Measurements from ENCODE around the gene MALSU1. TPM values are rescaled to one million over a fixed set of nuclear protein-coding genes. Genes with fewer than 3 reads are reported as not detected.
"Not testable (repeated sequence)": the region's sequence is repeated elsewhere in the genome, so short reads cannot be mapped to it uniquely, and the experiment has no call there.

Gene MALSU1
- total and polyA plus RNA-seq, 12 donors = 31.7 to 120 (median 76.2) TPM

GRCh38 chr7:23298141-23298881 lies 828 bp upstream of the MALSU1 start:
- H3K27ac ChIP-seq = peak overlapping the region in 4 of 5 donors; percentile 48 to 90 (median 67)
- peaks cover 7 to 36% of the 10 kb centered on the region in 2 donors for H3K4me1 ChIP-seq (replicated peaks in 1 of 2)
- peak in 2 of 7 donors; percentile 18 to 57 for DNase-seq
- intact Hi-C loops (cut with DNase I) = no loop called here
- no peak for TF ChIP-seq POLR2A (IDR thresholded peaks at IDR 0.05)
- no peak for TF ChIP-seq CTCF (IDR thresholded peaks at IDR 0.05)
- no peaks in the 10 kb centered on the region for H3K9me3 ChIP-seq (replicated peaks in 1 of 3)
- 71 to 83% (median 78%) methylated on average over 11 of the region's 11 CpGs for WGBS, 4 donors
- no peaks in the 10 kb centered on the region for H3K27me3 ChIP-seq
- H3K4me3 ChIP-seq = peak overlapping the region in 2 of 4 donors; percentile 67 to 88
- H3K36me3 ChIP-seq (replicated peaks in 1 of 2) = no peaks in the 10 kb centered on the region

DNA sequence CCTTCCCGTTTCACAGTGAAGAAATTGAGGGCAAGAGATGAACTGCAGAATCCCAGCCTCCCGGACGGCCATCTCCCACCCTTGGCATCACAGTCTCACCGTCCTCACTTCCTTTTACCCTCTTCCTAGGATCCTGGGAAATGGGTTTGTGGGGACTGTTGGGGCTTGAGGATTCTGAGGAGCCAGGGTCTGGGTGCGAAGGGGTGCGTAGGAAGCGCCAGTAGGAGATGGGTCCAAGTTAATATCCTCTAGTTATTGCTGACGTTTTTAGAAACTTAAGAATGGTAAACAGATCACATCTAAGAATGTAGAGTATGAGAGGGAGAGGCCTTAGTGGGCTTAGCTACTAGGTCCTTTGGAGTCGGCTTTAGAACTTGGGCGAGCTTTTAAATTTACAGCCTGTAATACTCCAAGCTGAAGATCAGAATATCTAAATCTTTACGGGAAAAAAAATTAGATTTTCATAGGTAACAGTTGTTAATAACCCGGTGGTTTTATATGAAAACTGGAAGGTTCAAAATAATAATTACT lies 696 bp downstream of the MALSU1 start:
- DNase-seq = no peak
- Histone ChIP-seq H3K36me3 (replicated peaks in 1 of 2) (no peaks in the 10 kb centered on the region), H3K4me3 (peak overlapping the region; percentile 57 to 88 (median 73)), H3K9me3 (replicated peaks in 1 of 3) (no peaks in the 10 kb centered on the region), H3K4me1 (replicated peaks in 1 of 2) (peaks cover 7 to 36% of the 10 kb centered on the region in 2 donors), H3K27me3 (no peaks in the 10 kb centered on the region), H3K27ac (peak overlapping the region in 3 of 5 donors; percentile 64 to 90 (median 70))
- WGBS, 4 donors = 8 to 15% (median 11%) methylated on average over 12 of the region's 12 CpGs
- TF ChIP-seq CTCF (IDR thresholded peaks at IDR 0.05) (no peak), POLR2A (IDR thresholded peaks at IDR 0.05) (no peak)
- intact Hi-C loops (cut with DNase I) = no loop called here

DNA sequence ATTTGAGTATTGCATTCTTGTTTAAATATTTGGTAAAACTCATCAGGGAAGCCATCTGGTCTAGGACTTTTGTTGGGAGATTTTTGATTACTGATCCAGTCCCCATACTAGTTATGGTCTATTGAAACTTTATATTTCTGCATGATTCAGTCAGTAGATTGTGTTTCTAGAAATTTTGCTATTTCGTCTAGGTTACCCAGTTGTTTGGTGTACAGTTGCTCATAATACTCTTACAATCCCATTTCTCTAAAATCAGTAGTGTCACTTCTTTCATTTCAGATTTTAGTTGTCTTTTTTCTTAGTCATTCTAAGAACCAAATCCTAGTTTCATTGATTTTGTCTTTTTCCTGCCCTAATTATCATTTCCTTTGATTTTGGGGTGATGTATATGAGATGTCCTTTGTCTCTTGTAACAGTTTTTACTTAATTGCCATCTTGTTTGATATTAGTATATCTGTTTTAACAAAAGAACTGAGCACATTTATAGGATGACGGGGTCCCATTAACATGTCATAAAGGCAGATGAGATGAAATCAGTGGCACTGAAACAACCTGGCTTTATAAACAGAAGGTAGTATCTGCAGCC lies 7.9 kb downstream of the MALSU1 start:
- H3K27me3 ChIP-seq = no peaks in the 10 kb centered on the region
- no peak overlapping the region for H3K27ac ChIP-seq
- WGBS, 4 donors = 90 to 95% (median 94%) methylated on average over 2 of the region's 2 CpGs
- peaks cover 0 to 20% of the 10 kb centered on the region in 2 donors for H3K36me3 ChIP-seq (replicated peaks in 1 of 2)
- DNase-seq = no peak
- intact Hi-C loops (cut with DNase I) = no loop called here
- H3K9me3 ChIP-seq (replicated peaks in 1 of 3) = no peaks in the 10 kb centered on the region
- no peak for TF ChIP-seq CTCF (IDR thresholded peaks at IDR 0.05)
- H3K4me3 ChIP-seq = no peak overlapping the region
- H3K4me1 ChIP-seq (replicated peaks in 1 of 2) = peaks cover 0 to 6% of the 10 kb centered on the region in 2 donors

- no peak for DNase-seq
- H3K9me3 ChIP-seq (replicated peaks in 1 of 3) = no peaks in the 10 kb centered on the region
- intact Hi-C loops (cut with DNase I) = no loop called here
- TF ChIP-seq CTCF (IDR thresholded peaks at IDR 0.05) (no peak), POLR2A (IDR thresholded peaks at IDR 0.05) (no peak)
- H3K27ac ChIP-seq = no peak overlapping the region
- H3K36me3 ChIP-seq (replicated peaks in 1 of 2) = peaks cover 0 to 20% of the 10 kb centered on the region in 2 donors
- H3K4me3 ChIP-seq = no peak overlapping the region
- WGBS, 4 donors = 88 to 92% (median 89%) methylated on average over 6 of the region's 6 CpGs
- H3K4me1 ChIP-seq (replicated peaks in 1 of 2) = no peaks in the 10 kb centered on the region
- no peaks in the 10 kb centered on the region for H3K27me3 ChIP-seq
These were observed 9.6 kb downstream of the MALSU1 start for GRCh38 chr7:23308754-23309153.

DNA sequence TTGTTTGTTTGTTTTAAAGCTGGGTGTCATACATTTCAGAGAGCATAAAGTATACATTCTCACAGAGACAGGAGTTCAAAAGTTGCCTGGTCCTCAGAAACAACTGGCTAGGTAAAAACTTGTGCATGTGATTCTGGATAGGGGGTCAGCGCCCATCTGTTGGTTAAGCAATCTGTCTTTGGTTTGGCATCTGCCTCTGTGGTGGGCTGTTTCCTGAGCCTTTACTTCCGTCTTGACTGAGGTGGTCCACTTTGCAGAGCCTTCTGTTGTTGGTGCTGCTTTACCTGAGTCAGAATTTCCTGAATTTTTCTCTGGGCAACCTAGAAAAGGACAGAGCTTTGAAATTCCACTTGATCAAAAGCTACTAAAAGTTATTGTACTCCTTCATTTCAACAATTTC lies 13.0 kb downstream of the MALSU1 start:
- H3K4me1 ChIP-seq (replicated peaks in 1 of 2); H3K9me3 ChIP-seq (replicated peaks in 1 of 3); H3K27ac ChIP-seq; DNase-seq; H3K4me3 ChIP-seq; intact Hi-C loops (cut with DNase I); H3K27me3 ChIP-seq: not testable (repeated sequence)
- WGBS, 4 donors = 57 to 79% (median 76%) methylated on average over 2 of the region's 2 CpGs
- peaks cover 0 to 20% of the 10 kb centered on the region in 2 donors for H3K36me3 ChIP-seq (replicated peaks in 1 of 2)
